ENCODE measurements around the gene ATP9B. TPM values are rescaled to one million over a fixed set of nuclear protein-coding genes. Genes with fewer than 3 reads are reported as not detected.

ATP9B gene
- total RNA-seq, 2 experiments from 2014 or later: 61.9 to 63.5 TPM

DNA sequence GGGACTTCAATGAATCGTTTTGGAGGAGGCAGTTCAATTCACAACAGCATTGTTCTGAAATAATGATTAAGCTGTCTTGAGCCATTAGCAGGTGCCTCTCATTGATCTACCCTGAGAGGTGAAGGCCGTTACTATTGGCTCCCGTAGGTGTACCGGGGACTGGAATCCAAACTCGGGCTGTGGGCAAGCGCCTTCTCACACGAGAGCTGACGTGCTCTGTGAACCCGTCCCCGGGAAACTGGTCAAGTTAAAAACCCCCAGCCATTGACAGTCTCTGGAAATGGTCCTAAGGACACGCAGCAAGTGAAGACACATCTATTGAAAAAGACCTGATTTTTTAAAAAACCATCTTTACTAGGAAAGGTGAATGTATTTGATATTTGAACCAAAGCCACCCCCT is 318.4 kb downstream of the ATP9B start:
- no peak for ATAC-seq (ENCODE audit: poor library complexity)
- no peaks in the 10 kb centered on the region for H3K27me3 Mint-ChIP-seq
- ChIA-PET CTCF (no interaction called here), POLR2A (interaction anchor here (0.6 to 1.0 kb wide), 2 partner anchors 13 to 136 kb away, joined by 3 to 4 read pairs; no protein-coding TSS in a partner anchor)
- Histone ChIP-seq H3K9me3 (ENCODE audit: control insufficient read depth in 1 of 2, insufficient read depth in 1 of 2, low read length in 2 of 2) (no peaks in the 10 kb centered on the region), H3K4me1 (ENCODE audit: insufficient read depth, low read length) (peaks cover 7% of the 10 kb centered on the region), H3K27me3 (ENCODE audit: control insufficient read depth in 1 of 2, insufficient read depth in 2 of 2, low read length in 2 of 2) (no peaks in the 10 kb centered on the region), H3K4me3 (ENCODE audit: low read length) (no peak overlapping the region), H3K27ac (ENCODE audit: low read depth in 1 of 2, low read length in 2 of 2) (no peak overlapping the region), H3K36me3 (ENCODE audit: insufficient read depth, low read length) (no peaks in the 10 kb centered on the region)
- H3K4me3 Mint-ChIP-seq: no peak overlapping the region
- H3K9me3 Mint-ChIP-seq: no peaks in the 10 kb centered on the region
- no peak for DNase-seq
- intact Hi-C loops (cut with DNase I, micrococcal nuclease): no loop called here
- peaks cover 28% of the 10 kb centered on the region for H3K4me1 Mint-ChIP-seq (ENCODE audit: low read depth)
- no peak overlapping the region for H3K27ac Mint-ChIP-seq
- TF ChIP-seq, protein P1, sequence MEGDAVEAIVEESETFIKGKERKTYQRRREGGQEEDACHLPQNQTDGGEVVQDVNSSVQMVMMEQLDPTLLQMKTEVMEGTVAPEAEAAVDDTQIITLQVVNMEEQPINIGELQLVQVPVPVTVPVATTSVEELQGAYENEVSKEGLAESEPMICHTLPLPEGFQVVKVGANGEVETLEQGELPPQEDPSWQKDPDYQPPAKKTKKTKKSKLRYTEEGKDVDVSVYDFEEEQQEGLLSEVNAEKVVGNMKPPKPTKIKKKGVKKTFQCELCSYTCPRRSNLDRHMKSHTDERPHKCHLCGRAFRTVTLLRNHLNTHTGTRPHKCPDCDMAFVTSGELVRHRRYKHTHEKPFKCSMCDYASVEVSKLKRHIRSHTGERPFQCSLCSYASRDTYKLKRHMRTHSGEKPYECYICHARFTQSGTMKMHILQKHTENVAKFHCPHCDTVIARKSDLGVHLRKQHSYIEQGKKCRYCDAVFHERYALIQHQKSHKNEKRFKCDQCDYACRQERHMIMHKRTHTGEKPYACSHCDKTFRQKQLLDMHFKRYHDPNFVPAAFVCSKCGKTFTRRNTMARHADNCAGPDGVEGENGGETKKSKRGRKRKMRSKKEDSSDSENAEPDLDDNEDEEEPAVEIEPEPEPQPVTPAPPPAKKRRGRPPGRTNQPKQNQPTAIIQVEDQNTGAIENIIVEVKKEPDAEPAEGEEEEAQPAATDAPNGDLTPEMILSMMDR (IDR thresholded peaks at IDR 0.05): no peak
- no peaks in the 10 kb centered on the region for H3K36me3 Mint-ChIP-seq (ENCODE audit: low read depth)

DNA sequence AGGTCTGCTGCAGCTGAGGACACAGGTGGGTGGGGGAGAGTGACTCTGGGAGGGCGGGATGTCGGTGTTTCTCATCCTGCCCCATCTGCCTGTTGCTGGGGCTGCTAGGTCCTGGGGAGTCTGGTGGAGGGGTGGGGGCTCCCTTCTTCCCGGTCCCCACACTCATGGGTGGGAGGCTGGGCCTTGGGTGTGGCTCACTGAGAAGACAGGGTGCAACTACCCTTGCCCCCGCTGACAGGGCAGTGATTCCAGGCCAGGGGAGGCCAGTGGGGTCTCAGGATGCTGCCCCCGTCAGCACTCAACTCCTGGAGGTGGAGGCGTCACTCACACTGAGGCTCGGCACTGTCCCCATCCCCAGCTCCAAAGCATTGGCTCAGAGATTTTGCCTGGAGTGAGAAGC is 318.8 kb downstream of the ATP9B start:
- H3K4me1 Mint-ChIP-seq (ENCODE audit: low read depth): peaks cover 32% of the 10 kb centered on the region
- Histone ChIP-seq H3K9me3 (ENCODE audit: control insufficient read depth in 1 of 2, insufficient read depth in 1 of 2, low read length in 2 of 2) (no peaks in the 10 kb centered on the region), H3K36me3 (ENCODE audit: insufficient read depth, low read length) (no peaks in the 10 kb centered on the region), H3K4me3 (ENCODE audit: low read length) (no peak overlapping the region), H3K27ac (ENCODE audit: low read depth in 1 of 2, low read length in 2 of 2) (no peak overlapping the region), H3K4me1 (ENCODE audit: insufficient read depth, low read length) (peaks cover 11% of the 10 kb centered on the region), H3K27me3 (ENCODE audit: control insufficient read depth in 1 of 2, insufficient read depth in 2 of 2, low read length in 2 of 2) (no peaks in the 10 kb centered on the region)
- POLR2A ChIA-PET: interaction anchor here (0.6 to 1.0 kb wide), 2 partner anchors 13 to 135 kb away, joined by 3 to 4 read pairs; no protein-coding TSS in a partner anchor
- no peaks in the 10 kb centered on the region for H3K27me3 Mint-ChIP-seq
- CTCF ChIA-PET: no interaction called here
- no peaks in the 10 kb centered on the region for H3K9me3 Mint-ChIP-seq
- DNase-seq (no peak), ATAC-seq (ENCODE audit: poor library complexity) (no peak)
- intact Hi-C loops (cut with DNase I, micrococcal nuclease): no loop called here
- H3K27ac Mint-ChIP-seq: no peak overlapping the region
- H3K36me3 Mint-ChIP-seq (ENCODE audit: low read depth): no peaks in the 10 kb centered on the region
- no peak overlapping the region for H3K4me3 Mint-ChIP-seq
- TF ChIP-seq, protein P1 (IDR thresholded peaks at IDR 0.05): no peak

DNA sequence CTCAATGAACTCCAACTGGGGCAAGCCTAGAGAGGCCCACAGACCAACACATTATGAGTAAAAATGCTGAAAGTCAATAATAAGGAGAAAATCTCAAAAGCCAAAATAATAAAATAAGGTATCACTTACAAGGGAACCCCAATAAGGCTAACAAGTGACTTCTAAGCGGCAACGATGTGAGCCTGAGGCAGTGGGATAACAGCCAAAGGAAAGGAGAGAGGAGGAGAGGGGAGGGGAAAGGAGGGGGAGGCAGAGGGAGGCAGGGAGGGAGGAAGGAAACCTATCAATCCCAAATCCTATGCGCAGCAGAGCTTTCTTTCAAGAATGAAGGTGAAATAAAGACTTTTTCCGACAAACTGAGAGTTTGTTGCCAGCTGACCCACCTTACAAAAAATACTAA is 320.5 kb downstream of the ATP9B start:
- no peaks in the 10 kb centered on the region for H3K9me3 ChIP-seq (ENCODE audit: control insufficient read depth in 1 of 2, insufficient read depth in 1 of 2, low read length in 2 of 2)
- no peaks in the 10 kb centered on the region for H3K9me3 Mint-ChIP-seq
- no peak overlapping the region for H3K4me3 ChIP-seq (ENCODE audit: low read length)
- H3K4me1 Mint-ChIP-seq (ENCODE audit: low read depth): peaks cover 40% of the 10 kb centered on the region
- H3K4me1 ChIP-seq (ENCODE audit: insufficient read depth, low read length): peaks cover 23% of the 10 kb centered on the region
- peaks cover 6% of the 10 kb centered on the region for H3K36me3 Mint-ChIP-seq (ENCODE audit: low read depth)
- no peak overlapping the region for H3K27ac ChIP-seq (ENCODE audit: low read depth in 1 of 2, low read length in 2 of 2)
- intact Hi-C loops (cut with DNase I, micrococcal nuclease): no loop called here
- ATAC-seq (ENCODE audit: poor library complexity) (no peak), DNase-seq (no peak)
- no peaks in the 10 kb centered on the region for H3K36me3 ChIP-seq (ENCODE audit: insufficient read depth, low read length)
- H3K4me3 Mint-ChIP-seq: no peak overlapping the region
- no peaks in the 10 kb centered on the region for H3K27me3 ChIP-seq (ENCODE audit: control insufficient read depth in 1 of 2, insufficient read depth in 2 of 2, low read length in 2 of 2)
- no peak overlapping the region for H3K27ac Mint-ChIP-seq
- CTCF ChIA-PET: interaction anchor here (3.0 kb wide), 1 partner anchor 9 kb away, joined by 16 read pairs; no protein-coding TSS in a partner anchor
- TF ChIP-seq, protein P1 (IDR thresholded peaks at IDR 0.05): no peak
- POLR2A ChIA-PET: interaction anchor here (1.6 to 1.8 kb wide), 2 partner anchors 11 to 16 kb away, joined by 3 to 4 read pairs; no protein-coding TSS in a partner anchor
- no peaks in the 10 kb centered on the region for H3K27me3 Mint-ChIP-seq

Measured in CD4-positive, alpha-beta T cell (primary cell).